GM12878 (cell line): ENCODE measurements around the gene CTNNB1. TPM values are rescaled to one million over a fixed set of nuclear protein-coding genes. Genes with fewer than 3 reads are reported as not detected.

Source experiments
- ATAC-seq: fragments of 200-7000 bp; cut with Tn5 transposase; 3 replicates; pipeline ENCODE4 v1.9.1; 2020; ENCODE audit warnings: mild to moderate bottlenecking, moderate library complexity
- BruUV-seq: library from RNA; stranded (reverse); fragments of 400-500 nt; replicated peaks from 2 replicates; lab custom pipeline; 2021; lab: Mats Ljungman, UMichigan
- CTCF ChIA-PET: fragments of 300-600 bp; sonication (Branson Sonifier 250); formaldehyde crosslinking; extraction: SDS; loops from one replicate; lab custom pipeline; 2021; ENCODE audit warnings: inconsistent platforms; lab: Yijun Ruan, JAX
- POLR2A ChIA-PET: fragments of 350-600 bp; formaldehyde crosslinking; extraction: SDS; loops from one replicate; lab custom pipeline; 2021; ENCODE audit warnings: inconsistent platforms; lab: Charles Lee
- RAD21 ChIA-PET: fragments of 300-600 bp; sonication (Branson Sonifier 250); formaldehyde crosslinking; loops from one replicate; lab custom pipeline; 2023; ENCODE audit warnings: antibody characterized with exemption; ENCODE audit not compliant: unreplicated experiment; lab: Charles Lee
- SMC1A ChIA-PET: fragments of 300-600 bp; sonication (Branson Sonifier 250); formaldehyde crosslinking; loops from one replicate; lab custom pipeline; 2023; ENCODE audit not compliant: unreplicated experiment, uncharacterized antibody; lab: Charles Lee
- DNase-seq: peaks from one replicate; pipeline ENCODE4 v3.0.0-alpha.2; 2011; ENCODE audit warnings: low read depth, low spot score
- FAIRE-seq: peaks from 3 replicates; lab custom pipeline; 2011; peaks lifted over from hg19 to GRCh38; lab: Jason Lieb, UNC
- H2AFZ ChIP-seq: 2 replicates; pipeline ENCODE4 v1.6.0; 2011; ENCODE audit warnings: low read depth, low read length, control low read depth; ENCODE audit not compliant: control insufficient read depth
- H3K27ac ChIP-seq: 2 replicates; pipeline ENCODE4 v1.5.1; 2011; ENCODE audit warnings: control low read depth; ENCODE audit not compliant: control insufficient read depth, insufficient read depth
- H3K27me3 ChIP-seq, 2 experiments: replicated peaks in 1 of 2; 2 replicates each; pipeline versions ENCODE4 v1.6.0 to v1.6.1; 2011; ENCODE audit warnings: low read length in 1 of 2; ENCODE audit not compliant: control insufficient read depth in 2 of 2, insufficient read depth in 2 of 2
- H3K36me3 ChIP-seq, 2 experiments: 2 replicates each; pipeline ENCODE4 v1.5.1; 2011; ENCODE audit warnings: low read length in 1 of 2; ENCODE audit not compliant: control insufficient read depth in 2 of 2, insufficient read depth in 2 of 2
- H3K4me1 ChIP-seq: 2 replicates; pipeline ENCODE4 v1.6.1; 2011; ENCODE audit warnings: mild to moderate bottlenecking, low read length, moderate library complexity, mixed read lengths; ENCODE audit not compliant: control insufficient read depth, insufficient read depth
- H3K4me2 ChIP-seq: 2 replicates; pipeline ENCODE4 v1.6.0; 2011; ENCODE audit warnings: control low read depth; ENCODE audit not compliant: control insufficient read depth, insufficient read depth
- H3K4me3 ChIP-seq: fragments of 200-600 bp; sonication (generic); 2 replicates; pipeline ENCODE4 v1.5.1; 2016
- H3K79me2 ChIP-seq: 2 replicates; pipeline ENCODE4 v1.6.0; 2011; ENCODE audit warnings: low read length; ENCODE audit not compliant: control insufficient read depth, insufficient read depth
- H3K9ac ChIP-seq: 2 replicates; pipeline ENCODE4 v1.8.0; 2011; ENCODE audit warnings: low read length, control low read depth, mixed read lengths; ENCODE audit not compliant: control insufficient read depth, insufficient read depth
- H3K9me3 ChIP-seq: replicated peaks from 3 replicates; pipeline ENCODE4 v1.5.1; 2011; ENCODE audit warnings: mild to moderate bottlenecking, low read length; ENCODE audit not compliant: control insufficient read depth, insufficient read depth
- H4K20me1 ChIP-seq: 2 replicates; pipeline ENCODE4 v1.6.0; 2011; ENCODE audit not compliant: control insufficient read depth, insufficient read depth
- EP300 ChIP-seq, 2 experiments: fragments of 150-350 bp in 1 of 2; IDR thresholded peaks; 2 replicates each; pipeline ENCODE4 v1.6.1; 2011 to 2012; ENCODE audit warnings: low read depth in 2 of 2, low read length in 2 of 2, borderline replicate concordance in 1 of 2, improper control_type of control experiment in 1 of 2, inconsistent platforms in 1 of 2; ENCODE audit not compliant: control insufficient read depth in 1 of 2
- HDAC6 ChIP-seq: fragments of 200-600 bp; sonication (generic); IDR thresholded peaks from one replicate; pipeline ENCODE4 v1.8.0; 2017; ENCODE audit warnings: antibody characterized with exemption; ENCODE audit not compliant: unreplicated experiment
- MTA3 ChIP-seq: IDR thresholded peaks from 2 replicates; pipeline ENCODE4 v1.6.1; 2012; ENCODE audit warnings: low read length, inconsistent platforms, borderline replicate concordance
- POU2F2 ChIP-seq: IDR thresholded peaks from 3 replicates; pipeline ENCODE4 v1.6.1; 2011; ENCODE audit warnings: low read depth, mild to moderate bottlenecking, low read length, borderline replicate concordance
- YY1 ChIP-seq: IDR thresholded peaks from 2 replicates; pipeline ENCODE4 v1.6.1; 2011; ENCODE audit warnings: low read depth, mild to moderate bottlenecking, low read length
- ZNF384 ChIP-seq: IDR thresholded peaks from 2 replicates; pipeline ENCODE4 v1.6.1; 2012; ENCODE audit warnings: low read depth, mild to moderate bottlenecking, low read length, improper control_type of control experiment, borderline replicate concordance
- in situ Hi-C: fragments of 300-500 bp; cut with MboI; formaldehyde crosslinking; loops from 9 replicates; pipeline ENCODE4 v1.14.3; 2018; ENCODE audit warnings: mixed read lengths
- intact Hi-C: fragments of 100-400 bp; cut with micrococcal nuclease; formaldehyde crosslinking; loops from one replicate; pipeline ENCODE4 v1.14.2; 2022; ENCODE audit not compliant: unreplicated experiment
- polyA plus RNA-seq, 11 experiments: library from polyadenylated mRNA; depleted of rRNA in 4 of 11; unstranded in 6 of 11; stranded (reverse) in 5 of 11; fragments of >200 nt; fragmentation: Nextera tagmentation in 4 of 11; fragmentation: Illumina TruSeq in 1 of 11; extraction: Ambion mirVana in 4 of 11; extraction: Trizol in 1 of 11; gene quantifications; 1 replicate in 1 of 11; 2 replicates in 10 of 11; pipeline versions ENCODE4 v1.2.1 to v1.2.3, GENCODE V29; 2011 to 2016; ENCODE audit warnings: inconsistent platforms in 2 of 11, missing spikeins in 2 of 11, low read depth in 1 of 11
- total RNA-seq, 4 experiments: library from RNA; depleted of rRNA in 3 of 4; stranded (reverse); fragments of >200 nt in 3 of 4; fragmentation: Illumina TruSeq in 1 of 4; extraction: Trizol in 1 of 4; gene quantifications; 2 replicates each; pipeline versions ENCODE4 v1.2.1 to v1.2.3, GENCODE V29; 2013 to 2021
- TF ChIP-seq, protein P1 (sequence below): fragments of 450-650 bp; IDR thresholded peaks from 2 replicates; pipeline ENCODE4 v1.6.1; 2017; ENCODE audit warnings: mild to moderate bottlenecking

CTNNB1 gene
- total and polyA plus RNA-seq, 10 of the 15 experiments (the other 5 are each of a cell fraction or from before 2014, with no cell fraction given), result 30.4 to 217 (median 138) TPM

GRCh38 chr3:41274944-41275668 lies 75.8 kb downstream of the CTNNB1 start:
- H3K9ac ChIP-seq, result no peak overlapping the region
- POLR2A ChIA-PET, result no interaction called here
- no TSS peak for BruUV-seq
- H3K79me2 ChIP-seq, result no peaks in the 10 kb centered on the region
- DNase-seq (no peak), FAIRE-seq (no peak), ATAC-seq (no peak)
- H2AFZ ChIP-seq, result no peak overlapping the region
- SMC1A ChIA-PET, result no interaction called here
- RAD21 ChIA-PET, result no interaction called here
- H3K27me3 ChIP-seq, result no peaks in the 10 kb centered on the region
- no peaks in the 10 kb centered on the region for H3K4me1 ChIP-seq
- CTCF ChIA-PET, result no interaction called here
- H3K4me3 ChIP-seq, result no peak overlapping the region
- in situ Hi-C loops, result no loop called here
- H3K9me3 ChIP-seq, result no peaks in the 10 kb centered on the region
- no peak overlapping the region for H3K27ac ChIP-seq
- intact Hi-C loops, result no loop called here
- no peak for TF ChIP-seq YY1
- TF ChIP-seq EP300 (IDR thresholded peaks at IDR 0.05; ENCODE audit: borderline replicate concordance in 1 of 2, control insufficient read depth in 1 of 2, low read depth in 2 of 2, low read length in 2 of 2), result no peak
- no peak for TF ChIP-seq HDAC6
- TF ChIP-seq ZNF384, result no peak
- TF ChIP-seq, protein P1, sequence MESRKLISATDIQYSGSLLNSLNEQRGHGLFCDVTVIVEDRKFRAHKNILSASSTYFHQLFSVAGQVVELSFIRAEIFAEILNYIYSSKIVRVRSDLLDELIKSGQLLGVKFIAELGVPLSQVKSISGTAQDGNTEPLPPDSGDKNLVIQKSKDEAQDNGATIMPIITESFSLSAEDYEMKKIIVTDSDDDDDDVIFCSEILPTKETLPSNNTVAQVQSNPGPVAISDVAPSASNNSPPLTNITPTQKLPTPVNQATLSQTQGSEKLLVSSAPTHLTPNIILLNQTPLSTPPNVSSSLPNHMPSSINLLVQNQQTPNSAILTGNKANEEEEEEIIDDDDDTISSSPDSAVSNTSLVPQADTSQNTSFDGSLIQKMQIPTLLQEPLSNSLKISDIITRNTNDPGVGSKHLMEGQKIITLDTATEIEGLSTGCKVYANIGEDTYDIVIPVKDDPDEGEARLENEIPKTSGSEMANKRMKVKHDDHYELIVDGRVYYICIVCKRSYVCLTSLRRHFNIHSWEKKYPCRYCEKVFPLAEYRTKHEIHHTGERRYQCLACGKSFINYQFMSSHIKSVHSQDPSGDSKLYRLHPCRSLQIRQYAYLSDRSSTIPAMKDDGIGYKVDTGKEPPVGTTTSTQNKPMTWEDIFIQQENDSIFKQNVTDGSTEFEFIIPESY, result no peak
- no peak for TF ChIP-seq MTA3
- no peak for TF ChIP-seq POU2F2
- no peaks in the 10 kb centered on the region for H3K36me3 ChIP-seq
- H4K20me1 ChIP-seq, result no peaks in the 10 kb centered on the region
- H3K4me2 ChIP-seq, result no peak overlapping the region
